ENCODE results near the gene HMCN1.

HMCN1 gene

GRCh38 chr1:185912504-185912903, 178.3 kb downstream of the HMCN1 start:
- no peak for DNase-seq (ENCODE audit: low spot score)

- DNase-seq (ENCODE audit: low spot score): no peak
Measured at GRCh38 chr1:185914089-185914488, 179.9 kb downstream of the HMCN1 start.

- DNase-seq (ENCODE audit: low spot score): no peak
Measured at GRCh38 chr1:185916861-185917260, 182.7 kb downstream of the HMCN1 start.

GRCh38 chr1:185917646-185918045, 183.5 kb downstream of the HMCN1 start:
- DNase-seq (ENCODE audit: low spot score): no peak

- no peak for DNase-seq (ENCODE audit: low spot score)
Measured at GRCh38 chr1:185920602-185921001, 186.4 kb downstream of the HMCN1 start.

- DNase-seq (ENCODE audit: low spot score): no peak
Measured at GRCh38 chr1:185921636-185922035, 187.4 kb downstream of the HMCN1 start.

GRCh38 chr1:185926588-185926987, 192.4 kb downstream of the HMCN1 start:
- DNase-seq (ENCODE audit: low spot score): no peak

- no peak for DNase-seq (ENCODE audit: low spot score)
Measured at GRCh38 chr1:185929776-185930175, 195.6 kb downstream of the HMCN1 start.

- DNase-seq (ENCODE audit: low spot score): no peak
Measured at GRCh38 chr1:185931438-185931837, 197.2 kb downstream of the HMCN1 start.

GRCh38 chr1:185933580-185933979, 199.4 kb downstream of the HMCN1 start:
- DNase-seq (ENCODE audit: low spot score): no peak

- no peak for DNase-seq (ENCODE audit: low spot score)
Measured at GRCh38 chr1:185934476-185935189, 200.4 kb downstream of the HMCN1 start.

GRCh38 chr1:185935360-185935759, 201.2 kb downstream of the HMCN1 start:
- no peak for DNase-seq (ENCODE audit: low spot score)

GRCh38 chr1:185936641-185937040, 202.4 kb downstream of the HMCN1 start:
- no peak for DNase-seq (ENCODE audit: low spot score)

GRCh38 chr1:185938396-185938795, 204.2 kb downstream of the HMCN1 start:
- no peak for DNase-seq (ENCODE audit: low spot score)

- DNase-seq (ENCODE audit: low spot score): no peak
Measured at GRCh38 chr1:185939142-185939541, 205.0 kb downstream of the HMCN1 start.

- DNase-seq (ENCODE audit: low spot score): no peak
Measured at GRCh38 chr1:185942961-185943360, 208.8 kb downstream of the HMCN1 start.

GRCh38 chr1:185956881-185957280, 222.7 kb downstream of the HMCN1 start:
- no peak for DNase-seq (ENCODE audit: low spot score)

- DNase-seq (ENCODE audit: low spot score): no peak
Measured at GRCh38 chr1:185957441-185958363, 223.5 kb downstream of the HMCN1 start.

- DNase-seq (ENCODE audit: low spot score): no peak
Measured at GRCh38 chr1:185960422-185961321, 226.5 kb downstream of the HMCN1 start.

- DNase-seq (ENCODE audit: low spot score): no peak
Measured at GRCh38 chr1:185961664-185962063, 227.5 kb downstream of the HMCN1 start.

- DNase-seq (ENCODE audit: low spot score): no peak
Measured at GRCh38 chr1:185964946-185965345, 230.8 kb downstream of the HMCN1 start.

- no peak for DNase-seq (ENCODE audit: low spot score)
Measured at GRCh38 chr1:185965870-185966269, 231.7 kb downstream of the HMCN1 start.

All from D341Med (cell line).